Esophagus squamous epithelium (tissue), 5 donors: ENCODE data around the gene ALPP. TPM values are rescaled to one million over a fixed set of nuclear protein-coding genes. Genes with fewer than 3 reads are reported as not detected.
A peak's percentile ranks its signal among the peaks of the same experiment; 100 is the strongest.
"Not testable (repeated sequence)": the region's sequence is repeated elsewhere in the genome, so short reads cannot be mapped to it uniquely, and the experiment has no call there.

ENCODE experiments used
- DNase-seq: peaks from one replicate; lab custom pipeline; 2025; lab: John Stamatoyannopoulos, UW
- H3K27ac ChIP-seq, 4 donors: fragments of 200-600 bp; sonication (generic); one replicate each; pipeline ENCODE4 v1.5.1; 2016 to 2019; ENCODE audit warnings: mild to moderate bottlenecking in 1 of 4
- H3K27me3 ChIP-seq, 4 donors: fragments of 200-600 bp; sonication (generic); 1 replicate in 3 of 4; 2 replicates in 1 of 4; pipeline versions ENCODE4 v1.5.1 to v1.6.0; 2017 to 2021; ENCODE audit warnings: antibody characterized with exemption in 1 of 4
- H3K36me3 ChIP-seq, 3 donors: fragments of 200-600 bp; sonication (generic); one replicate each; pipeline ENCODE4 v1.5.1; 2016 to 2019
- H3K4me1 ChIP-seq, 3 donors: fragments of 200-600 bp; sonication (generic); one replicate each; pipeline ENCODE4 v1.5.1; 2017 to 2019
- H3K4me3 ChIP-seq, 4 donors: fragments of 200-600 bp; sonication (generic); 1 replicate in 3 of 4; 2 replicates in 1 of 4; pipeline ENCODE4 v1.5.1; 2016 to 2019; ENCODE audit warnings: mild to moderate bottlenecking in 2 of 4, moderate library complexity in 1 of 4
- H3K9me3 ChIP-seq, 3 donors: fragments of 200-600 bp; sonication (generic); one replicate each; pipeline ENCODE4 v1.5.1; 2016 to 2019
- POLR2A ChIP-seq, 4 donors: fragments of 450-650 bp; IDR thresholded peaks; one replicate each; pipeline ENCODE4 v1.6.1; 2017; ENCODE audit warnings: antibody characterized with exemption in 4 of 4, mild to moderate bottlenecking in 4 of 4, moderate library complexity in 3 of 4
- WGBS, 2 donors: methylation state at CpG; one replicate each; pipeline ENCODE4 v1.1.5; 2018; 5-methylcytosine and 5-hydroxymethylcytosine counted together
- intact Hi-C: fragments of 100-400 bp; cut with DNase I; formaldehyde crosslinking; loops from one replicate; pipeline ENCODE4 v1.15.0; 2022
- total RNA-seq, 4 donors: library from RNA; depleted of rRNA; stranded (reverse); fragments of >200 nt; gene quantifications; one replicate each; pipeline ENCODE4 v1.1.0, GENCODE V29; 2016
- TF ChIP-seq, protein P1 (sequence below), 6 experiments: fragments of 450-650 bp in 4 of 6; fragments of 200-600 bp in 2 of 6; sonication (generic) in 2 of 6; IDR thresholded peaks; one replicate each; pipeline ENCODE4 v1.5.1; 2016 to 2019; ENCODE audit warnings: antibody characterized with exemption in 6 of 6, mild to moderate bottlenecking in 4 of 6, moderate library complexity in 4 of 6
- donor health status: DM: yes; HTN: yes; CAD: no.

Gene ALPP
- total RNA-seq, 4 donors from 2014 or later, result not detected

DNA sequence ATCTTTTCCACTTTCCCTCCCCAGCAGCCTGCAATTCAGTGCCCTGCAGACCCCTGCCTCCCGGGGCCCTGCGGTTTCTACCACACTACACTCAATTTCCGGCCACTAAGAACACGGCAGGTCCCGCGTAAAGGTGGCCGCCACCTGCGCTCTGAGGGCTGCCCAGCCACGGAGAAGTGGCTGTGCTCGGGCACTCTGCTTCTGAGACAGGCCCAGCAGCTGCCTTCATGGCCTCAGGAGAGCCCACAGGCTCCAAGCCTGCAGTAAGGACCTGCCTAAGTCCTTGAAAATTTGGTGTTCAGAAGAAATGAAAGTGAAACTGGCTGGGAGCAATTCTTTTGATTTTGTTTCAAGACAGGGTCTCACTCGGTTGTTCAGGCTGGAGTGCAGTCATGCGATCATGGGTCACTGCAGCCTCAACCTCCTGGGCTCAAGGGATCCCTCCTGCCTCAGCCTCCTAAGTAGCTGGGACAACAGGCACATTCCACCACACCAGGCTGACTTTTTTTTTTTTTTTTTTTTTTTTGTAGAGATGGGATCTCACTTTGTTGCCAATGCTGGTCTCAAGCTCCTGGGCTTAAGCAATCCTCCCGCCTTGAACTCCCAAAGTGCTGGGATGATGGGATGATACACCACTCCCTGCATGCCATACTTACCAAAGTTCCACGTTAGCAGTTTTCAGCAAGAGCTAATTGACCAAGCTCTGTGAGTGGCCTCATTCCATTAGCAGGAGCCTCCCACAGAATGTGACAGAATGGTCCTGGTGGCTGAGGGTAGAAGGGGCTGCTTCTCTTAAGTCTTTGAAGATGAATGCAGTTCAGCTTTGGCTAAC is 14.6 kb upstream of the ALPP start:
- WGBS, 2 donors, result 50 to 52% methylated on average over 4 to 9 of the region's 14 CpGs
- H3K9me3 ChIP-seq, result no peaks in the 10 kb centered on the region
- peak overlapping the region in 2 of 4 donors; percentile 16 to 44 for H3K4me3 ChIP-seq
- no peak overlapping the region for H3K27ac ChIP-seq
- H3K4me1 ChIP-seq, result peaks cover 0 to 3% (median 0%) of the 10 kb centered on the region in 3 donors
- H3K36me3 ChIP-seq, result no peaks in the 10 kb centered on the region
- peaks cover 0 to 15% (median 0%) of the 10 kb centered on the region in 4 donors for H3K27me3 ChIP-seq
- TF ChIP-seq, protein P1, sequence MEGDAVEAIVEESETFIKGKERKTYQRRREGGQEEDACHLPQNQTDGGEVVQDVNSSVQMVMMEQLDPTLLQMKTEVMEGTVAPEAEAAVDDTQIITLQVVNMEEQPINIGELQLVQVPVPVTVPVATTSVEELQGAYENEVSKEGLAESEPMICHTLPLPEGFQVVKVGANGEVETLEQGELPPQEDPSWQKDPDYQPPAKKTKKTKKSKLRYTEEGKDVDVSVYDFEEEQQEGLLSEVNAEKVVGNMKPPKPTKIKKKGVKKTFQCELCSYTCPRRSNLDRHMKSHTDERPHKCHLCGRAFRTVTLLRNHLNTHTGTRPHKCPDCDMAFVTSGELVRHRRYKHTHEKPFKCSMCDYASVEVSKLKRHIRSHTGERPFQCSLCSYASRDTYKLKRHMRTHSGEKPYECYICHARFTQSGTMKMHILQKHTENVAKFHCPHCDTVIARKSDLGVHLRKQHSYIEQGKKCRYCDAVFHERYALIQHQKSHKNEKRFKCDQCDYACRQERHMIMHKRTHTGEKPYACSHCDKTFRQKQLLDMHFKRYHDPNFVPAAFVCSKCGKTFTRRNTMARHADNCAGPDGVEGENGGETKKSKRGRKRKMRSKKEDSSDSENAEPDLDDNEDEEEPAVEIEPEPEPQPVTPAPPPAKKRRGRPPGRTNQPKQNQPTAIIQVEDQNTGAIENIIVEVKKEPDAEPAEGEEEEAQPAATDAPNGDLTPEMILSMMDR (IDR thresholded peaks at IDR 0.05), result no peak
- no peak for TF ChIP-seq POLR2A (IDR thresholded peaks at IDR 0.05)
- intact Hi-C loops, result no loop called here
- no peak for DNase-seq

DNA sequence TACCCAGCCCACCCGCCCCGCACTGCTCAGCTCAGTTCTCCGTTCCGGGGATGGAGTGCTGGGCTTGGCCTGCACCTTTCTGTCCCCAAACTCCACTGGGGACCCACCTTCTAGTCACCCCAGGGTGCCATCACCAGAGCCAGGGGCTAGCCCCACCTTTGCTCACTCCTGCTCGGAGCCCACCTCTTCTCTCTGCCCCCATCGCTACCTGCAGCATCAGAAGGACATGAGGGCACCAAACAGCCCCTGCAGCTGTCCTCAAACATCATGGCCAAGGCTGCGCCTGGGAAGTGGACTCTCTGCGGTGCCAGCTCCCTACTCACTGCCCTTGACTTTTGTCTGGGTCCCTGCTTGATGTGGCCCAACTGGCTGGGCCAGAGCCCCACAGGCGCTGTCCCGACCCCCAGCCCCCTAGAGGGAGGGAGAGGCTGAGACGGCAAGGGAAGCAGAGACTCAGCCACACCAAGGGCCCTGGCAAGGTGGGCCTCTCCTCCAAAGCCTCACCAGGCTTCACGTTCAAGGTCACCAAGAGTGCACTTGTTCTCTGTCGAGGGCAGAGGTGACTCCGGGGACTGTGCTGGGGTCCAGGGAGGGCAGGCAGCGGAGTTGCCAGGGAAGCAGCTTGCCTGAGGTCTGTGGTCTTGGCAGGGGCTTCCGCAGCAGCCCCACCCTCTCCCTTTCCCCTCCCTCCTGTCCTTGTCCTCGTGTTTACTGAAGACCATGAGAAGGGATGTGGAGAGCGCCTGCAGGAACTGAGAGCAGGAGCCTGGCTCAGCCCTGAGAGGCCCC is 13.6 kb upstream of the ALPP start:
- H3K4me3 ChIP-seq, intact Hi-C loops, H3K4me1 ChIP-seq, DNase-seq, H3K9me3 ChIP-seq, H3K27ac ChIP-seq, H3K36me3 ChIP-seq: not testable (repeated sequence)
- peaks cover 0 to 23% (median 0%) of the 10 kb centered on the region in 4 donors for H3K27me3 ChIP-seq
- 87% methylated on average over 6 of the region's 18 CpGs; no CpG with 5 or more reads in 1 of the 2 donors for WGBS, 2 donors

DNA sequence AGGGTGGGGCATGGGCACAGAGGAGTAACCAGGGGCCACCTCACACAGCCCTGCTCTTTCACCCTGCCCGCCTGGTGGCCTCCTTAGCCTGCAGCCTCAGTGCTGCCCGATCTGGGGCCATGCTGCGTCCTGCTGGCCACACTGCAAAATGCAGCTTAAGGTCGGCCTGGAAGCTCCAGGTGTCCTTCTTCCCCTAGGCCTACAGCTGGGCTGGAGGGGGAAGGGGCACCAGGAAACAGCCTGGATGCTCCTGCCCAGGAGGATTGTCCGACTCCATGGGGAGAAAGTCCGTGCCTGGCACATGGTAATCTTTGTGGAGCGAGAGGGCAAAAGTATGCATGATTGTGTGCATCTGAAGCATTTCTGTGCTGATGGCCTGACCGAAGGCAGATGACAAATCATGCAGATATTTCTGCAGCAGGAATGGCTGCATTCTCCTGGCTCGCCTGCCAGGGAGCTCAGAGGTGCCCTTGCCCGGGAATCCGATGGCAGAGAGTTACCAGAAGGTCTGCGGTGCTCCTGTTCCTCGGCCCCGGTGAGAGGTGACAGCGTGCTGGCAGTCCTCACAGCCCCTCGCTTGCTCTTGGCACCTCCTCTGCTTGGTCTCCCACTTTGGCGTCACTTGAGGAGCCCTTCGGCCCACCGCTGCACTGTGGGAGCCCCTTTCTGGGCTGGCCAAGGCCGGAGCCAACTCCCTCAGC is 12.8 kb upstream of the ALPP start:
- WGBS, 2 donors, result 86 to 88% methylated on average over 5 to 7 of the region's 20 CpGs
- intact Hi-C loops, result no loop called here
- Histone ChIP-seq H3K27me3 (peaks cover 0 to 23% (median 0%) of the 10 kb centered on the region in 4 donors), H3K4me3 (no peak overlapping the region), H3K4me1 (peaks cover 0 to 3% (median 0%) of the 10 kb centered on the region in 3 donors), H3K27ac (no peak overlapping the region), H3K36me3 (no peaks in the 10 kb centered on the region), H3K9me3 (no peaks in the 10 kb centered on the region)
- DNase-seq, result no peak
- TF ChIP-seq POLR2A (IDR thresholded peaks at IDR 0.05), result no peak
- TF ChIP-seq, protein P1 (IDR thresholded peaks at IDR 0.05), result peak in 4 of 6 experiments; percentile 6 to 56 (median 38)

DNA sequence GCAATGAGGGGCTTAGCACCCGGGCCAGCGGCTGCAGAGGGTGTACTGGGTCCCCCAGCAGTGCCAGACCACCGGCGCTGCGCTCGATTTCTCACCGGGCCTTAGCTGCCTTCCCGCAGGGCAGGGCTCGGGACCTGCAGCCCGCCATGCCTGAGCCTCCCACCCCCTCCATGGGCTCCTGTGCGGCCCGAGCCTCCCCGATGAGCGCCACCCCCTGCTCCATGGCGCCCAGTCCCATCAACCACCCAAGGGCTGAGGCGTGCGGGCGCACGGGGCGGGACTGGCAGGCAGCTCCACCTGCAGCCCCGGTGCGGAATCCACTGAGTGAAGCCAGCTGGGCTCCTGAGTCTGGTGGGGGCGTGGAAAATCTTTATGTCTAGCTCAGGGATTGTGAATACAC is 12.1 kb upstream of the ALPP start:
- H3K9me3 ChIP-seq, DNase-seq, H3K36me3 ChIP-seq, H3K4me1 ChIP-seq, H3K4me3 ChIP-seq, H3K27ac ChIP-seq, intact Hi-C loops: not testable (repeated sequence)
- 80% methylated on average over 2 of the region's 23 CpGs; no CpG with 5 or more reads in 1 of the 2 donors for WGBS, 2 donors
- peaks cover 0 to 23% (median 0%) of the 10 kb centered on the region in 4 donors for H3K27me3 ChIP-seq

DNA sequence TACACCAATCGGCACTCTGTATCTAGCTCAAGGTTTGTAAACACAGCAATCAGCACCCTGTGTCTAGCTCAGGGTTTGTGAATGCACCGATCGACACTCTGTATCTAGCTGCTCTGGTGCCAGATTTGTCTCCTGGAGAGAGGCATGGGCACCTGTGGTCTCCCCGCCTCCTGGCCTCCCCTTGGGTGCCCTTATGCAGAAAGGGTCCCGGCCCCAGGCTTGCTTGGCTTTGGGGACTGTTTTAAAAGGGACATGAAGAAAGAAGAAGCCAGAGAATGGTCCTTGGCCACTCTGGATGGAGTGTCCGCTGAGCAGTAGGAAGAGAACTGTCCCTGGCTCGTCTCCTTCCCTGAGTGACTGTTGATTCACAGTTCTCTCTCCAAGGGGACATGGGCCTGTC is 11.5 kb upstream of the ALPP start:
- H3K27ac ChIP-seq, result no peak overlapping the region
- intact Hi-C loops, result no loop called here
- no peak for TF ChIP-seq POLR2A (IDR thresholded peaks at IDR 0.05)
- TF ChIP-seq, protein P1 (IDR thresholded peaks at IDR 0.05), result no peak
- 64 to 68% methylated on average over 2 to 5 of the region's 7 CpGs for WGBS, 2 donors
- H3K9me3 ChIP-seq, result no peaks in the 10 kb centered on the region
- no peaks in the 10 kb centered on the region for H3K36me3 ChIP-seq
- no peak for DNase-seq
- no peak overlapping the region for H3K4me3 ChIP-seq
- H3K4me1 ChIP-seq, result peaks cover 0 to 3% (median 0%) of the 10 kb centered on the region in 3 donors
- H3K27me3 ChIP-seq, result peaks cover 0 to 23% (median 0%) of the 10 kb centered on the region in 4 donors
